HG03521 (cell line): ENCODE data around the gene SMOC2.

Source experiments
- ATAC-seq: cut with Tn5 transposase; IDR thresholded peaks from one replicate; pipeline ENCODE4 v1.9.1; 2021; ENCODE audit warnings: mild to moderate bottlenecking, moderate library complexity; ENCODE audit not compliant: unreplicated experiment

Gene SMOC2

DNA sequence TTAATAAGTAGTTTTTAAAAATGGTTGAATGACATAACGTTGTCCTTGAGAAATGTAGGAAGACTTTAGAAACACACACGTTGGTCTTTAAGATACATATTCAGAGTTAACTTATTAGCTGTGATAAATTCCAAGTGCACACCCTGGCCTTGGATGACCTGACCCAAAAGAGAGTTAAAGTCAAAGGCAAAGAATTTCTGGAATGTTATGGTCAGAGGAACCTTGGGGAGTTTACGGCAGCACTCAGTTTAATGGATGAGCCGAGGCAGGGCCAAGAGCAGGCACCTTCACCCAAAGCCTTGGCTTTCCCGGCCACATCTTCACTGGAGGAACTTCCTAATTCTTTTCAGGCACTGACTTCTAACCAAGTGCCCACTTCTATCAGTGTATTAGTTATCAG is 200.5 kb downstream of the SMOC2 start:
- ATAC-seq: no peak

DNA sequence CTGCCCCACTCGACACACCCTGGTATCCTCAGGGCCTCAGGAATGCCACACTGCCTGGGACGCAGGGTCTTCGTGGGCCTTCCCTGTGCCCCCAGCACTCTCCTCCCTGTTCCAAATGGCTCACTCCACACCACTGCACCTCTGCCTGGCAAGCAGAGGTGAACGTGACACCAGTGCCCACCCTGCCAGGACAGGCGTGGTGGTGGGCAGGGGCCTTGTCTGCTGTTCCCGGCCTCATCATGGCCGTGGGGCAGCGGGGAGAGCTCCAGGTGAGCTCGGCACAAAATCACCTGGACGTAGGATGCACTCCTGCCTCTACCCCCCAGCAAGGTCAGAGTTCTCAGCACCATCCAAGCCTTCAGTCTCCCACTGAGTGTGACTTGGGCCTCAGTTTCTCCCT is 202.4 kb downstream of the SMOC2 start:
- no peak for ATAC-seq

GRCh38 chr6:168645326-168645725 is 204.3 kb downstream of the SMOC2 start:
- no peak for ATAC-seq

DNA sequence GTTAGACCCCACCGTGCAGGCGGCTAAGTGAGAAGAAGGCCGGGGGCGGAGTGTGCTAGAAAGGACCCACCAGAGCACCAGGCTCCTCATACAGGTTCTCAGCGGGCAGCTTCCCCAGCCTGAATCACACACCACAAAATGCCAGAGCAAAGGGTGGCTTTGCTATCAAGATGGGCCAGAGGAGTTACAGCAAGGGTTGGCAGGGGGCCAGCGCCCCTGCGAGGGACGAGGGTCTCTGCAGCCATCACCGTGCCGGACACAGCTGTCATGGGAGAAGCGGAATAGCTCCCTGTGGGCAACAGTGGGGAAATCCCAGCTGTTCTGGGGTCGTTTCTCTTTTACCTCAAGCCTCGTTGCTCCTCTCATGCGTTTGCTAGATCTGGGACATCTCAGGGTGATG is 206.3 kb downstream of the SMOC2 start:
- no peak for ATAC-seq

- ATAC-seq: no peak
Observed at GRCh38 chr6:168648240-168649125, 207.5 kb downstream of the SMOC2 start.

DNA sequence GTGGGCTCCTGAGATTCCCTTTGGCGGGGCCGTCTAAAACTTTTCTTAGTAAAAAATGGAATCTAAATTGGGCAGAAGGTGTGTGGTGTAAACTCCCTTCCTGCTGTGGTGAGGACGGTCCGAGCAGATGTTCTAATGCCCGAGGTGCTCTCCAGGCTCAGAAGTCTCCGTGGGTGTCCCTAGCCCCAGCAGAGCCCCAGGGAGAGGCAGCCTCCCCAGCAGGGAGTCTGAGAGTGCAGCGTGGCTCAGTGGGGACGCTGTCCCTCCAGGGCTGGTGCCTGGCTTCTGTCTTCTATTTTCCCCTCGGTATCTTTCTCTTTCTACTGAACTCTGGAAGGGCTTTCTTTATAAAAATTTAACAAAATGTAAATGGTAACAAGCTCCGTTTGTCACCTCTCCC is 208.2 kb downstream of the SMOC2 start:
- no peak for ATAC-seq

- no peak for ATAC-seq
Observed at GRCh38 chr6:168650671-168651111, 209.7 kb downstream of the SMOC2 start.

DNA sequence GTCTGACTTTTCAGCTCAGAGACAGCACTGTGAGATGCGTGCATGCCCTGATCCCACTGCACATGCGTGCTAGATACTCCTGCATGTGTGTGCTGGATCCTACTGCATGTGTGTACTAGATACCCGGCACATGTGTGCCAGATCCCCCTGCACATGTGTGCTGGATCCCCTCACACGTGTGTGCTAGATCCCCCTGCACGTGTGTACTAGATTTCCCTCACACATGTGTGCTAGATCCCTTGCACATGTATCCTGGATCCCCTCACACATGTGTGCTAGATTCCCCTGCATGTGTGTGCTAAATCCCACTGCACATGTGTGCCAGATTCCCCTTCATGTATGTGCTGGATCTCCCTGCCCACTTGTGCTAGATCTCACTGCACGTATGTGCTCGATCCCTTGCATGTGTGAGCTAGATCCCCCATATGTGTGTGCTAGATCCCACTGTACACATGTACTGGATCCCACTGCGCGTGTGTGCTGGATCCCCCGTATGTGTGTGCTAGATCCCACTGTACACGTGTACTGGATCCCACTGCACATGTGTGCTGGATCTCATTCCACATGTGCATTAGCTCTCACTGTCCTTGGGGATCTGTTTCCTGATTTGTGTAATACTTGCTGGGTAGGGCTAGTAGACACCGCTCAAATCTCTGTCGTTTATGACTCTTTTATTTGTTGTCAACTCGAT is 214.6 kb downstream of the SMOC2 start:
- no peak for ATAC-seq

DNA sequence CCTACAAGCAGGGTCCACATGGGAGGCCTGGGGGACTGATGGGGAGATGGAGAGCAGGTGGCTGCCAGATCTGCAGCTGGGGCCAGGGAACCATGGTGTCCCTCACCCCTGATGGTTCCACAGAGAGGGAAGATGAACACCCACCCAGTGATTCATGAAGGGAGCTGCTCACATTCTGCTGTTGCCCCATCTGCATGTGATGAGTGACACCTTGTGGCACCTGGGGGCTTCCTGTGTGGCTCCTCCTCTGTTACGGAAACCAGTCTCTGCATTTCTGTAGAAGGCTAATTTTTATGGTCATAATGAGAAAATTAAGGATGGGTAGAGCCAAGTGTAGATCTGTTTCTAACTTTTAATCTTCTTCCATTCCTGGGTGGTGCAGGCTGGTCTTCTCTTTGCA is 217.1 kb downstream of the SMOC2 start:
- no peak for ATAC-seq

GRCh38 chr6:168660400-168660945 is 219.5 kb downstream of the SMOC2 start:
- ATAC-seq: no peak

DNA sequence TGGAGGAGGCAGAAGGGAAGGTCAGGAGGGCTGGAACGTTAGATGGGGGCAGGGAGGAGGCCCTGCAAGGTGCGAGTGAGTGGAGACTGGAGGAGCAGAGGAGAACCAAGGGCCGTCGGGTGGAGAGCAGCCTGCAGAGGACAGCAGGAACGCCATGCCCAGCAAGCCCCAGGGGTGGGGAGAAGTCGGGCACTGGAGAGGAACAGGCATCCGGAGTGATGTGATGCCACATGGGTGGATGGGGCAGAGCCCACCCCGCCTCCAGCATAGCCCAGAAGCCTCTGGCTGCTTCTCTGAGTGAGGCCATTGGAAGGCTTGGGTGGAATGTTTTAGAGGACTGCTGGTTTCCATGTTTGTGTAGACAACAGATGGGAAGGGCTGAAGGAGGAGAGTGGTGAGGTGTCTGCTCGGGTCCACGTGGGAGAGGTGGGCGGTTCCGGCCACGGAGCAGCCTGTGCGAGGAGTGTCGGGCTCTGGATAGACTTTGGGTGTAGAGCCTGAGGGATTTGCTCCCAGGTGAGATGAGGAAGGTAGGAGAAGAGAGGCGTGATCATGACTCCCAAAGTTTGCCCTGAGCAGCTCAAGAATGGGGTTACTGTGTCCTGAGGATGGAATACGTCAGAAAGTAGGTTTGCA is 221.4 kb downstream of the SMOC2 start:
- ATAC-seq: no peak

- ATAC-seq: no peak
Observed at GRCh38 chr6:168663041-168663440, 222.1 kb downstream of the SMOC2 start.

GRCh38 chr6:168664956-168665355 is 224.0 kb downstream of the SMOC2 start:
- ATAC-seq: no peak

DNA sequence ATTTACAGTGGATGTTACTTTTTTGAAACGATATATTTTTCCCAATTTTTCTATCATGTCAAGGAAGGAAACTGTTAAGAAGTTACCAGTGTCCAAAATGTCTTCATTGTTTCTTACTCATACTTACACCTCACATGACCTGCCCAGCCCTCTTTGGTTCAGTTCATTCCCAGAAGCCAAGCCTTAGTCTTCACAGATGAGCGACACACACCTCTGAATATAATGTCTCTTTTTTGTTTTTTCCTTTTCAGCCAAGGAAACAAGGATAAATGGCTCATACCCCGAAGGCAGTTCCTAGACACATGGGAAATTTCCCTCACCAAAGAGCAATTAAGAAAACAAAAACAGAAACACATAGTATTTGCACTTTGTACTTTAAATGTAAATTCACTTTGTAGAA is 225.2 kb downstream of the SMOC2 start:
- no peak for ATAC-seq

- no peak for ATAC-seq
Observed at GRCh38 chr6:168666699-168667427, 225.9 kb downstream of the SMOC2 start.

- no peak for ATAC-seq
Observed at GRCh38 chr6:168667428-168667805, 226.4 kb downstream of the SMOC2 start.

- no peak for ATAC-seq
Observed at GRCh38 chr6:168670401-168670985, 229.5 kb downstream of the SMOC2 start.

DNA sequence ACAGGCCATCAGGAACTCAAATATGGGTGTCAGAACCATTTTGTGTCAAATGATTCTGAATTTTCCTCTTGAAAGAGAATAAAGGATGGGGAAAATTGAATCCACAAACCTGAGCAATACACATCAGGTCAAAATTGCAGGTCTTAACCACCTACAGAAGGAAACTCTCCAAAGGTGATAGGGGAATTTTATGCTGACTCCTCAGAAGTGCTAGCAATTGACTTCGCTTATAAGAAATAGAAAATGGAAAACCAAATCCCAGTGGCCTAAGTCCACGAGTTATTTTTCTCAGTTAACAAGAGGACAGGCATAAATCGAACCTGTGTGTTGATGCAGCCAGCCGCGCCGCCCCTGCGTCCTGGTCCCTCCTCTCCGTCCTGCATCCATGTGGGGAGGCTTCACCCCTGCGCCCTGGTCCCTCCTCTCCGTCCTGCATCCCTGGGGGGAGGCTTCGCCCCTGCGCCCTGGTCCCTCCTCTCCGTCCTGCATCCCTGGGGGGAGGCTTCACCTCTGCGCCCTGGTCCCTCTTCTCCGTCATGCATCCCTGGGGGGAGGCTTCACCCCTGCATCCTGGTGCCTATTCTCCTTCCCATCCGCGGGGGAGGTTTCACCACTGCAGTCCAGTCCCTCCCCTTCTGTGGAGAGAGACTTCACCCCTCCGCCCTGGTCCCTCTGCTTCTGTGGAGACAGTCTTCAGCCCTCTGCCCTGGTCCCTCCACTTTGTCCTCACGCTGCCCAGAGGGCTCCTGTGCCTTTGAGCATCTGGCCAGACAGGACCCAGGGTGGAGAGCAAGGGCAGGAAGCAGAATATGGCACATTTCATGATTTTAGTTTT is 230.3 kb downstream of the SMOC2 start:
- no peak for ATAC-seq

- ATAC-seq: no peak
Observed at GRCh38 chr6:168671863-168672546, 231.0 kb downstream of the SMOC2 start.
